Hypothalamus (tissue), 51 donors: ENCODE measurements around the gene GTF2H4.
"Not testable (repeated sequence)": the region's sequence is repeated elsewhere in the genome, so short reads cannot be mapped to it uniquely, and the experiment has no call there.

Experiments
- DNase-seq, 51 donors: peaks; one replicate each; lab custom pipeline; 2025; lab: John Stamatoyannopoulos, UW

The GTF2H4 gene

DNA sequence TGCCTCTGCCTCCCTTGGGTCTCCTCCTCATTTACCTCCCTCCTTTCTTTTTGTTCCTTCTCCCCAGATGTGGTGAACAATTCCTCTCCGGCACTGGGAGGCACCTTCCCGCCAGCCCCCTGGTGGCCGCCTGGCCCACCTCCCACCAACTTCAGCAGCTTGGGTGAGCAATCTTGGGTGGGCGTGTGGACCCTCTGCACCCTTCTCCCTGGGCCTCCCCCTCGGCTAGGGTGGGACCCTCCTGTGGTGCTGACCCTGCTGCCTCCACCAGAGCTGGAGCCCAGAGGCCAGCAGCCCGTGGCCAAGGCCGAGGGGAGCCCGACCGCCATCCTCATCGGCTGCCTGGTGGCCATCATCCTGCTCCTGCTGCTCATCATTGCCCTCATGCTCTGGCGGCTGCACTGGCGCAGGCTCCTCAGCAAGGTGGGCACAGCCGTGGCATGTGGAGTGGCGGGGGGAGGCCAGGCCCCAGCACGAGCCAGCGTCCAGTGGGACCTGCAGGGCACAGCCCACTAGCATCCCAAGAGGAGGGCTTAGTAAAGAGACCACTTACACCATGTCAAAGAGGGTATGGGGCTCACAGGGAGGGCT lies 14.9 kb upstream of the GTF2H4 start:
- no peak for DNase-seq

DNA sequence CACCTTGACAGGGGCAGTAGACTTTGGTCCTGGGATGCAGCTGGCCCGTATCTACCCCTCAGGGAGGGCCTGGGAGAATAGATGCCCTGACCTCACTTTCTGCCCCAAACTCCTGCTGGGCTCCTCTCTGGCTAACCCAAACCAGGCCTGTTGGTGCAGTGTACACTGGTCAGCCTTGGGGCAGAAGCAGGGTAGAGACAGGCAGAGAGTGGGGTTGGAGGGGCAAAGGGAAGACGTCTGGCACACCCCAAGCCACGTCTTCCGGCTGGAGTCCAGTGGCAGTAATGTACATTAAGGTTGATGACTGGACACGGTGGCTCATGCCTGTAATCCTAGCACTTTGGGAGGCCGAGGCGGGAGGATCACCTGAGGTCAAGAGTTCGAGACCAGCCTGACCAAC lies 14.3 kb upstream of the GTF2H4 start:
- no peak for DNase-seq

DNA sequence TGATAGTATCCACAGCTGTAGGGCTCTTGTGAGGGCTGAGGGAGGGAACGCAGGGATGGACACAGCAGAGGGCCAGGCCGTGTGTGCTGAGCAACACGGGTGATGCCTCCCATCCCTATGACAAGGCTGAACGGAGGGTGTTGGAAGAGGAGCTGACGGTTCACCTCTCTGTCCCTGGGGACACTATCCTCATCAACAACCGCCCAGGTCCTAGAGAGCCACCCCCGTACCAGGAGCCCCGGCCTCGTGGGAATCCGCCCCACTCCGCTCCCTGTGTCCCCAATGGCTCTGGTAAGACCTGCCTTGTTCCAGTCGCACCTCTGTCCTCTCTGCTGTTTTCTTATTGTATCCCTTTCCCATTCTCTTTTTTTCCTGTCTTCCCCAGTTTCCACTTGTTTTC lies 13.6 kb upstream of the GTF2H4 start:
- no peak for DNase-seq

DNA sequence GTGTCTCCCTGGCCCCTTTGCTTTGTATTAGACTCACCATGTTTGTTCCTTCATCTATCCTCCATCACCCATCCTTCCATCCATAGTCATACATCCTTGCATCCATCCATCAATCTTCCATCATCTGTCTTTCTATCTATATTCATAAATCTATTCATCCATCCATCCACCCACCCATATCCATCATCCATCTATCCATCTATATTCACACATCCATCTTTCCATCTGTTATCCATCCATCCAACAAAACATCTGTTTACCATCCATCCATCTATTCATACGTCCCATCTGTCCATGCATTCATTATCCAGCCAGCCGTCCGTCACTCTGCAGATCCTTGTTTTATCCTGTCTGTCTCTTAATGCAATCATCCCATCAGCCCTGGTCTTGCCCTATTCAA lies 13.1 kb upstream of the GTF2H4 start:
- DNase-seq: no peak

DNA sequence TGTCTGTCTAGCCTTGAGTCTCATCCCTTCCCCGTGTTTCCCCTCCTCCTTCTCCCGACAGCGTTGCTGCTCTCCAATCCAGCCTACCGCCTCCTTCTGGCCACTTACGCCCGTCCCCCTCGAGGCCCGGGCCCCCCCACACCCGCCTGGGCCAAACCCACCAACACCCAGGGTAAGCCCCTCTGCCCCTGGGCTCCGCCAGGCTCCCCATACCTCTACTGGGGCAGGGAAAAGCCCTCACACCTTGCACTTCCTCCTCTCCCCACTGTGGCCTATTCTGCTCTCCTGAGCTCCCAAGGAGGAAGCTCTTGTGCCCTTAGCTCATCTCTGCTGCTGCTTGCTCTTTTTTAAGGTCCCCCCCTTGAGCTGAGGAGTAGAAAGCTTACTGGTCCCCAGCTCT lies 12.7 kb upstream of the GTF2H4 start:
- DNase-seq: no peak

DNA sequence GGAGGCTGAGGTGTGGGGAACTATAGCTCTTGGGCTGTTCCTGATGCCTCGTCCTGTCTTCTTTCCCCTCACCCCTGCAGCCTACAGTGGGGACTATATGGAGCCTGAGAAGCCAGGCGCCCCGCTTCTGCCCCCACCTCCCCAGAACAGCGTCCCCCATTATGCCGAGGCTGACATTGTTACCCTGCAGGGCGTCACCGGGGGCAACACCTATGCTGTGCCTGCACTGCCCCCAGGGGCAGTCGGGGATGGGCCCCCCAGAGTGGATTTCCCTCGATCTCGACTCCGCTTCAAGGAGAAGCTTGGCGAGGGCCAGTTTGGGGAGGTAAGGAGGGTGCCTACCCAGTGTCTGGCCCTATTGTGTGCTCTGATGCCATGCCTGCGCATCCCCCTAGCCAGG lies 11.5 kb upstream of the GTF2H4 start:
- DNase-seq: no peak

DNA sequence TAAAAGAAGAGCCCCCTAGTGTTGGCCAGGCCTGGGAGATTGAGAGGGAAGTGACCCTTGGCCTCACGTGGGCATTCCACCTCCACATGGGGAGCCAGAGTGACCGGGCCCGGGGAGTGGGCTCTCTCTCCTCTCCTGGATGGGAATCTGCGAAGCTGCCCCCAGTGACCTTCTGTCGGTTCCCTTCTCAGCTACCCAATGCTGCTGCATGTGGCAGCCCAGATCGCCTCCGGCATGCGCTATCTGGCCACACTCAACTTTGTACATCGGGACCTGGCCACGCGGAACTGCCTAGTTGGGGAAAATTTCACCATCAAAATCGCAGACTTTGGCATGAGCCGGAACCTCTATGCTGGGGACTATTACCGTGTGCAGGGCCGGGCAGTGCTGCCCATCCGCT lies 10.1 kb upstream of the GTF2H4 start:
- no peak for DNase-seq

DNA sequence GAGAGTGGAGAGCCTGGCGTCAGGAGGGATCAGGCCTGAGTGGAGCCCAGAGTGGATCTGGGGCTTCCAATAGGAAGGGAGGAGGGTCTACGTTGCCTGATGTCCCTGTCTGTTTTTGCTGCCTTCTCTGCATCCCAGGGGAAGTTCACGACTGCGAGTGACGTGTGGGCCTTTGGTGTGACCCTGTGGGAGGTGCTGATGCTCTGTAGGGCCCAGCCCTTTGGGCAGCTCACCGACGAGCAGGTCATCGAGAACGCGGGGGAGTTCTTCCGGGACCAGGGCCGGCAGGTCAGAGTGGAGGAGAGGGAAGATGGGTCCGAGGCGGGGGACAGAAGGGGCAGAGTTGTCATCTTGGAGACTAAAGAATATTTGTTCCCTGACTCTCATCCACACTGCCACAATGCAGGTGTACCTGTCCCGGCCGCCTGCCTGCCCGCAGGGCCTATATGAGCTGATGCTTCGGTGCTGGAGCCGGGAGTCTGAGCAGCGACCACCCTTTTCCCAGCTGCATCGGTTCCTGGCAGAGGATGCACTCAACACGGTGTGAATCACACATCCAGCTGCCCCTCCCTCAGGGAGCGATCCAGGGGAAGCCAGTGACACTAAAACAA lies 9.2 kb upstream of the GTF2H4 start:
- DNase-seq: no peak

DNA sequence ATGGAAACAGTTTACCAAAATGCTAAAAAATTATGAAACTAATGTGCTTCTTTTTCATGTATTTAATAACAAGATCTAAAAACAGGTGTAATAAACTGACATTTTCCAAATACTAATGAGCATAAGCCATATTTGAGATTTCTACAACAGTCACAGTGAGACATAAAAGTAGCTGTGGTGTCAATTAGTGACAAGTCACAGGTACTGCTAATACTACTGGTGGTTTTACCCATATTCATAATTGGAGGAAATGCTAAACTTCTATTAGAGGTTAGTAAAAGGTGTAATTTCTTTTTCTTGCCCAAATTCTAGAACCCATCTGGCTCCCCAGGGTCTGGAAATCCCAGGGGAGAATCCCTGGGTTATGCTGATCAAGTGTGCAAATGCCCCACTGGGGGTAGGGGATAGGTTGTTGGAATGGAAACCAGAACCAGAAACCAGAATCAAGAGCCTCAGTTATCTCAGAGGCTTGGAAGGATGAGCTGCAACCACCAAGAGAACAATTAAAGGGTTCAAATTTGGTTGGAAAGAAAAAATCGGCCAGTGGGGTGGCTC lies 7.1 kb upstream of the GTF2H4 start:
- no peak for DNase-seq

DNA sequence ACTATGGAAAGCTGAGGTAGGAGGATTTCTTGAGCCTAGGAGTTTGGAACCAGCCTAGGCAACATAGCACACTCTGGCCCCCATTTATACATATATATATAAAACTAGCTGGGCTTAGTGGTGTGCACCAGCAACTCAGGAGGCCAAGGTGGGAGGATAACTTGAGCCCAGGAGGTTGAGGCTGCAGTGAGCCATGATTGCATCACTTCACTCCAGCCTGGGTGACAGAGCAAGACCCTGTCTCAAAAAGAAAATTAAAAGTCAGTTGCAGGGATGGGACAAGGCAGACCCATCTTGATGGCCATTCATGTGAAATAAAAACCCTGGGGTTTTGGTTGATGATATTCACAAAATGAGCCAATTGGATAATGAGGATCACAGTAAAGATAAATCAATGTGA lies 6.6 kb upstream of the GTF2H4 start:
- no peak for DNase-seq

DNA sequence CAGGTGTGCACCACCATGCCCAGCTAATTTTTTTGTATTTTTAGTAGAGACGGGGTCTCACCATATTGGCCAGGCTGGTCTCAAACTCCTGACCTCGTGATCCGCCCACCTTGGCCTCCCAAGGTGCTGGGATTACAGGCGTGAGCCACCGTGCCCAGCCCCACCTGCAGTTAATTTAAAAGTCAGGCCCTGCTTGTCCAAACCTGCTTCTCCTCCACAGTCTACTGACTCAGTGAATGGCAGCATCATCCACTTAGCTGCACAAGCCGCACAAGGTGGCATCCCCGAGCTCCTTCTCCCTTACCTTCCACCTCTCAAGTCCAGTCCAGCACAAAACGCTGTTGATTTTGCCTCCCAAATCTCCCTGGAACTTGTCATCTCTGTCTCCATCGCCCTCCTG lies 5.8 kb upstream of the GTF2H4 start:
- not testable (repeated sequence) for DNase-seq

DNA sequence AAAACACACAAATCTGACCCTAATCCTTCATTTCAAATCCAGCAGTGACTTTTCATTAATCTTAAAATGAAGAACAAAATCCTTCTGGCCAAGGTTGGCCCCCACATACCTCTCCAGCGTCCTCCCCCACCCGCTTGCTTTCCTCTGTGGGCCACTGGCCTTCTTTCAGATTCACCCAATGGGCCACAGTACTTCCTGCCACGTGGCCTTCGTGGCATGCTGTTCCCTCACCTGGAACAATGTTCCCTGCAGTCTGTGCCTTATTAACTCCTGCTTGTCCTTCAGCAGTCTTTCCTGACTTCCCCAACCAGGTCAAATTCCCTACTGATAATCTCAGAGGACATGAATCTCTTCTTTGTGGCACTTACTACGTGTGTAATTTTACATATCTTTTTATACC lies 5.3 kb upstream of the GTF2H4 start:
- DNase-seq: no peak

DNA sequence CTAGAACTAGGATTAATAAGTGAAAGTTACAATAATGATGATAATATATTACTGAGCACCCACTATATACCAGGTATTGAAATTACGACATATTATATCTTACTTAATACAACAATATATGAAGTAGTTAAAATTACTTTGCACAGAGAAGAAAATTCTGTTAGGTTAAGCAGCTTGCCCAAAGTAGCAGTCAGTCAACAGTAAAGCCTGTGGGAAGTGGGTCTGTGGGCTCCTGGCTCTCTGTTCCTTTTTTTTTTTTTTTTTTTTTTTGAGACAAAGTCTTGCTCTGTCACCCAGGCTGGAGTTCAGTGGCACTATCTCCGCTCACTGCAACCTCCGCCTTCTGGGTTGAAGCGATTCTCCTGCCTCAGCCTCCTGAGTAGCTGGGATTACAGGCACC lies 4.8 kb upstream of the GTF2H4 start:
- DNase-seq: no peak

DNA sequence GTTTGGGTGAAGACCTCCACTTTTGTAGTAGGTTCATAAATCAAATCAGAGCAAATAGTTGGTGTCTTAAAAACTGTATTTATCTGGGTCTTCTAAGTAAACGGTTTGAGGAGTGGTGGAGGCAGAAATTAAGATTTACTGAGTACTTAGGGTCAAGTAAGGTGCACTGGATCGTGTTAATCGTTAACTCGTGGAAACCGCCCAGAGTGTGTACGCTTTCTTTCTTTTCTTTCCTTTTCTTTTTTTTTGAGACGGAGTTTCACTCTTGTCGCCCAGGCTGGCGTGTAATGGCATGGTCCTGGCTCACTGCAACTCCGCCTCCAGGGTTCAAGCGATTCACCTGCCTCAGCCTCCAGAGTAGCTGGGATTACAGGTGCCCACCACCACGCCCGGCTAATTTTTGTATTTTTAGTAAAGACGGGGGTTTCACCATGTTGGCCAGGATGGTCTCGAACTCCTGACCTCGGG lies 683 bp upstream of the GTF2H4 start:
- DNase-seq: not testable (repeated sequence)

DNA sequence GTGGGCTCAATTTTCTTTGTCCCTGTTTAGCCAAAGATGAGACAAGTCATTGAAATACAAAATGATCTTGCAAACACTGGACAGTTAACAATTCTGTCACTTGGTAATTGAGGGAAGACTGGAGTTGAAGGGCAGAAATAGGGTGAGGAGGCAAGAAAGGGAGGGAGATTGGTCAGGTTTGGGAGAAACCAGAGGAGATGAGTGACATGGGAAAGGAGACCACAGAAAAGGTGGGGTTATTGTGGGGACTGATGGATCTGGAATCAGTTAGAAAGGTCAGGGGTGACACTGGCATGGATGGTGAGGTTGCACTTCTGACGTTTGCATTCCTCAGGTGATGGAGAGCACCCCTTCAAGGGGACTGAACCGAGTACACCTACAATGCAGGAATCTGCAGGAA lies 693 bp downstream of the GTF2H4 start:
- DNase-seq: no peak

DNA sequence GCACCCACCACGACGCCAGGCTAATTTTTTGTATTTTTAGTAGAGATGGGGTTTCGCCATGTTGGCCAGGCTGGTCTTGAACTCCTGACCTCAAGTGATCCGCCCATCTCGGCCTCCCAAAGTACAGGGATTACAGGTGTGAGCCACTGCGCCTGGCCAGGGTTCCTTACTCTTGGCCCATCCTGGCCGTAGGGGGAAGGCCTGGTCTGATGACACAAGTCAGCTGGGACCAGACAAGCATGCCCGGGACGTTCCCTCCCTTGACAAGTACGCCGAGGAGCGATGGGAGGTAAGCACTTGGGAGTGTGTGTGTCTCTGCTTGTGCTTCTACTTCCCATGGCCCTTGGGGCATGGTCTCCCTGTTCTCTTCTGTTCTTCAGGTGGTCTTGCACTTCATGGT lies 2.5 kb downstream of the GTF2H4 start:
- not testable (repeated sequence) for DNase-seq

DNA sequence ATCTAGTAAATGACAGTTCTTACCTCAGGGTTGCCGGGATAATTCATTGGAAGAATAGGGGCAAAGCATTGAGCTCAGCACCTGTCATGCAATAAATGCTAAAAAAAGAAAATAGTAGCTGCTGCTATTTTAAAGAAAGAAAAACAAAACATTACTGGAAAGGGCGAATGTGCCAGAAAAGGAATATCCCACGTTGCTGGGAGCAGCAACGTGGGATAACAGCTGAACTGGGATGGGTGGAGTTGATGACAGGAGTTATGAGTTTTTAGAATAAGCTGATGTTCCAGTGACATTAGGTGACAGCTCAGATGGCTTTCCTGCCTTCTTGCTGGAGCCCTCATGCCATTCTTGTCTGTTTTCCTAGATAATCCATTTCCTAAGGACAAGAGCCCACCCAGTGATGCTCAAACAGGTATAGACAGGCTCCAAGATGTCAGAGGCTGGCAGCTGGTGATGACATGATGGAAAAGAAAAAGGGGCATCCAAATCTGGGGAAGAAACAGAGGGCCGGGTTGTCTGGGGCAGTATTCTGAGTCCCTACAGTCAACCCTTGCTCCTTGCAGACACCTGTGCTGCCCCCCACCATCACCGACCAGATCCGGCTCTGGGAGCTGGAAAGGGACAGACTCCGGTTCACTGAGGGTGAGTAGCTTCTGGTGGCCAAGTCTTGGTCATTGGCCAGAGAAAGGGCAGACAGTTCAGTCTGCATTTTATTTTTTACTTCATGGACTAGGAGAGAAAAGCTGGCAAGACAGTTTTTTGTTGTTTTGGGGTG lies 4.9 kb downstream of the GTF2H4 start:
- DNase-seq: peak in 1 of 51 donors; percentile 2

DNA sequence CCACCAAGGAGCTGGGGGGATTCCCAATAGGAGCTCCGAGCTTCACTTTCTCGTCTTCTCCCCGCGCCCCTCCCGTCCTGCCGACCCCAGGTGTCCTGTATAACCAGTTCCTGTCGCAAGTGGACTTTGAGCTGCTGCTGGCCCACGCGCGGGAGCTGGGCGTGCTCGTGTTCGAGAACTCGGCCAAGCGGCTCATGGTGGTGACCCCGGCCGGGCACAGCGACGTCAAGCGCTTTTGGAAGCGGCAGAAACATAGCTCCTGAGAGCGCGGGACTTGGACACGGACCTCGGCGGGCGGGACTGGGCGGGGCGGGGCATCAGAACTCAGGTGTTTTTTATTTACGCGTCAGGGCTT lies 5.7 kb downstream of the GTF2H4 start:
- peak in 7 of 51 donors; percentile 46 to 82 (median 69) for DNase-seq

DNA sequence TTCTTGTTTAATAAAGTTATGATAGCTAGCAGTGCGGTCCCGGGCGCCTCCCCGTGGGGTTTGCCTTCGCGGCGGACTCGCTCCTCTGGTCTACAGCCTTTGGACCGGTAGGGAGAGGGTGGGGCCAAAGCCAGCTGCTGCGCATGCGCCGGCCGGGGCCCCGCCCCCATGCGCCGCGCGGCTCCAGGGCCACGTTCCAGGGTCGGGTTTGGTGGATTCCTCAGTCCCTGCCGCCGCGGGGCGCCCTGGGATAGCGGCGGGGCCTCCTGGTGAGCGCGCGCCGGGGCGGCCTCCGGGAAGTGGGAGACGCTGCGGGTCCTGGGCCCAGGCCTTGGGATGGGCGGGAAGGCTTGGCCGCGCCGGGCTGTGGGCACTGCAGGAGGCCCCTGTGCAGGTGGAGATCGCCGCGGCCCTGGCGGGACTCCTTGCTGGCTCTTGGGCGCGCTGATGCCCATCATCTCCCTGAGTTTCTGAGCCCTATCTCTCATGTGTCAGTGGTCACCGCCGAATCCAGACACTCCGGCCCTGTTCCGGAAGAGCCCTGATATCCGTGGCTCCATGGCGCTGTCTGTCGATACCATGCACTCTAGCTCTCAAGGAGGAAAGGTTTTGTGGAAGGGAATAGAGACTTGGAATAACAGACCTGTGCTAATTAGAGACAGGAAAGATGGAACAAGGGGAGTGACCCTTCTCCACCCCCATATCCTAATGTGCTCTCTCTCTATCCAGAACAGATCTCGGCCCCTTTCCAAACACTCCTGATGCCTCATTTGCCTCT lies 6.3 kb downstream of the GTF2H4 start, which contains the start of gene VARS2:
TSS of gene VARS2 (plus strand) at position 163 of the 778 bp plus-strand sequence. CDS start at position 762, 599 bp downstream.
- peak; percentile 56 to 97 (median 91) for DNase-seq

DNA sequence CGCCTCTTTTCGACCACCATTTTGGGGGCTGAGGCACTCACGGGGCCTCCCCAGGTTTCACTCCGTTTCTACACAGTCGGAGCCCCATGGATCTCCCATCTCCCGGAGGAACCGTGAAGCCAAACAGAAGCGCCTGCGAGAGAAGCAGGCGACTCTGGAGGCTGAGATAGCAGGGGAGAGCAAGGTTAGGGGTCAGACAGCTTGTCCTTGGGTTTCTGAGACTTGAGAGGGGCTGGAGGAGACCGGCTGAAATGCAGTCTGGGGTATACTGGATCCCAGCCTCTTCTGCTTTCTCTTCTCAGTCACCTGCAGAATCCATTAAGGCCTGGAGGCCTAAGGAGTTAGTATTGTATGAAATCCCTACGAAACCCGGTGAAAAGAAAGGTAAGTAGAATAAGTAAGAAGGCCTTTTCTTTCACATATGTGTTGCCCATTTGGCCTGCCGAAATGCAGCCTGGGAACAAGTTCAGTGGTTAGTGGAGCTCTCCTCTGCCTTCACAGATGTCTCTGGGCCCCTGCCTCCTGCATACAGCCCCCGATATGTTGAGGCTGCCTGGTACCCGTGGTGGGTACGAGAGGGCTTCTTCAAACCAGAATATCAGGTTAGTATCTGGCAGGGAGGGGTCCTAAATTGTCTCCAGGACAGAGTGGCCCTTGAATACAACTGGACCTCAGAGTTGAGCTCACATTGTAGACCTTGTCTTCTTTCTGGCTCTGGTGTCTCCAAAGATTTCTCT lies 7.0 kb downstream of the GTF2H4 start:
- peak in 13 of 51 donors; percentile 10 to 70 (median 33) for DNase-seq
